H1 (cell line): Measurements from ENCODE around the gene RIN2. TPM values are rescaled to one million over a fixed set of nuclear protein-coding genes. Genes with fewer than 3 reads are reported as not detected.

Experiments
- CTCF ChIA-PET: fragments of 300-600 bp; sonication (Branson Sonifier 250); formaldehyde crosslinking; loops from one replicate; lab custom pipeline; 2021; ENCODE audit not compliant: partially characterized antibody; lab: Charles Lee
- POLR2A ChIA-PET: fragments of 300-600 bp; sonication (Branson Sonifier 250); formaldehyde crosslinking; loops from one replicate; lab custom pipeline; 2021; ENCODE audit warnings: inconsistent platforms; ENCODE audit not compliant: partially characterized antibody; lab: Charles Lee
- DNase-seq, 2 experiments: peaks; one replicate each; pipeline versions ENCODE4 v3.0.0 to v3.0.0-alpha.2; 2010 to 2022; ENCODE audit warnings: low spot score in 2 of 2, low read depth in 1 of 2, mixed read lengths in 1 of 2
- FAIRE-seq: peaks from 2 replicates; lab custom pipeline; 2011; peaks lifted over from hg19 to GRCh38; lab: Jason Lieb, UNC
- H2AFZ ChIP-seq: 2 replicates; pipeline ENCODE4 v1.8.1; 2012; ENCODE audit warnings: low read length, inconsistent platforms
- H2AK5ac ChIP-seq: 2 replicates; pipeline ENCODE4 v1.6.1; 2013; ENCODE audit warnings: low read depth, low read length
- H2BK120ac ChIP-seq: replicated peaks from 2 replicates; pipeline ENCODE3; 2013; ENCODE audit warnings: low read depth, low read length, inconsistent platforms
- H2BK12ac ChIP-seq: 2 replicates; pipeline ENCODE4 v1.6.1; 2013; ENCODE audit warnings: low read depth, low read length
- H2BK15ac ChIP-seq: 2 replicates; pipeline ENCODE4 v1.6.1; 2013; ENCODE audit warnings: low read length
- H2BK20ac ChIP-seq: 2 replicates; pipeline ENCODE4 v1.6.1; 2013; ENCODE audit warnings: low read length
- H2BK5ac ChIP-seq: 2 replicates; pipeline ENCODE4 v1.6.1; 2013; ENCODE audit warnings: low read depth, low read length
- H3K14ac ChIP-seq: 2 replicates; pipeline ENCODE4 v1.6.1; 2013; ENCODE audit warnings: inconsistent platforms; ENCODE audit not compliant: insufficient read length
- H3K18ac ChIP-seq: 2 replicates; pipeline ENCODE4 v1.6.1; 2013; ENCODE audit warnings: low read length; ENCODE audit errors: extremely low read depth
- H3K23ac ChIP-seq: 2 replicates; pipeline ENCODE4 v1.6.1; 2013; ENCODE audit warnings: inconsistent platforms; ENCODE audit not compliant: insufficient read length
- H3K23me2 ChIP-seq: 2 replicates; pipeline ENCODE4 v1.6.1; 2013; ENCODE audit warnings: low read depth, low read length
- H3K27ac ChIP-seq: 2 replicates; pipeline ENCODE4 v1.6.1; 2011; ENCODE audit warnings: low read depth, low read length, inconsistent platforms
- H3K27me3 ChIP-seq, 4 experiments: replicated peaks in 1 of 4; 1 replicate in 1 of 4; 2 replicates in 3 of 4; pipeline versions ENCODE4 v1.6.1 to v1.8.1; 2011 to 2013; ENCODE audit warnings: low read length in 3 of 4, mild to moderate bottlenecking in 3 of 4, inconsistent platforms in 2 of 4, mixed read lengths in 2 of 4, moderate library complexity in 1 of 4; ENCODE audit not compliant: control insufficient read depth in 3 of 4, insufficient read depth in 3 of 4; ENCODE audit errors: extremely low read depth in 1 of 4
- H3K36me3 ChIP-seq, 4 experiments: 2 replicates each; pipeline versions ENCODE4 v1.6.1 to v1.8.1; 2011 to 2013; ENCODE audit warnings: mild to moderate bottlenecking in 4 of 4, low read length in 3 of 4, moderate library complexity in 2 of 4, control low read depth in 1 of 4, inconsistent platforms in 1 of 4; ENCODE audit not compliant: insufficient read depth in 4 of 4, control insufficient read depth in 2 of 4
- H3K4ac ChIP-seq: replicated peaks from 2 replicates; pipeline ENCODE3; 2013; ENCODE audit warnings: low read length, low read depth, mixed read lengths, inconsistent platforms; ENCODE audit not compliant: insufficient read length
- H3K4me1 ChIP-seq, 4 experiments: replicated peaks in 1 of 4; 1 replicate in 1 of 4; 2 replicates in 3 of 4; pipeline versions ENCODE4 v1.6.1 to v1.8.1; 2011 to 2013; ENCODE audit warnings: low read length in 3 of 4, inconsistent platforms in 2 of 4, mixed read lengths in 1 of 4; ENCODE audit not compliant: insufficient read depth in 4 of 4, control insufficient read depth in 3 of 4
- H3K4me2 ChIP-seq, 2 experiments: 2 replicates each; pipeline versions ENCODE4 v1.6.1 to v1.8.1; 2011 to 2013; ENCODE audit warnings: low read depth in 2 of 2, low read length in 2 of 2, control low read depth in 1 of 2, inconsistent platforms in 1 of 2, mild to moderate bottlenecking in 1 of 2; ENCODE audit not compliant: insufficient read depth in 1 of 2
- H3K4me3 ChIP-seq, 4 experiments: fragments of 200-600, 300-600 bp in 1 of 4; sonication (generic), shearing (Covaris generic), sonication (Bioruptor Twin) in 1 of 4; 2 replicates each; pipeline versions ENCODE4 v1.5.1 to v1.8.1; 2011 to 2016; ENCODE audit warnings: low read length in 4 of 4, low read depth in 3 of 4, control low read depth in 2 of 4, inconsistent platforms in 2 of 4, mild to moderate bottlenecking in 2 of 4, mixed read lengths in 1 of 4, moderate library complexity in 1 of 4; ENCODE audit not compliant: insufficient read depth in 2 of 4; ENCODE audit errors: extremely low read depth in 1 of 4
- H3K56ac ChIP-seq: replicated peaks from 2 replicates; pipeline ENCODE3; 2013; ENCODE audit warnings: low read depth, mild to moderate bottlenecking, mixed read lengths, low read length, inconsistent platforms; ENCODE audit not compliant: insufficient read length
- H3K79me1 ChIP-seq: 2 replicates; pipeline ENCODE4 v1.6.1; 2013; ENCODE audit warnings: low read depth, low read length, control low read depth
- H3K79me2 ChIP-seq, 2 experiments: 2 replicates each; pipeline versions ENCODE4 v1.6.1 to v1.8.1; 2012 to 2013; ENCODE audit warnings: low read length in 2 of 2, mild to moderate bottlenecking in 2 of 2, inconsistent platforms in 1 of 2; ENCODE audit not compliant: insufficient read depth in 2 of 2, control insufficient read depth in 1 of 2
- H3K9ac ChIP-seq, 4 experiments: replicated peaks in 1 of 4; 1 replicate in 1 of 4; 2 replicates in 3 of 4; pipeline versions ENCODE4 v1.6.1 to v1.8.1; 2011 to 2013; ENCODE audit warnings: low read depth in 3 of 4, low read length in 3 of 4, control low read depth in 2 of 4, mild to moderate bottlenecking in 2 of 4, moderate library complexity in 2 of 4, inconsistent platforms in 1 of 4; ENCODE audit errors: extremely low read depth in 1 of 4
- H3K9me3 ChIP-seq, 2 experiments: 2 replicates each; pipeline versions ENCODE4 v1.6.1 to v1.8.1; 2012 to 2013; ENCODE audit warnings: mild to moderate bottlenecking in 2 of 2, moderate library complexity in 2 of 2, control low read depth in 1 of 2, inconsistent platforms in 1 of 2, low read depth in 1 of 2, low read length in 1 of 2, mixed read lengths in 1 of 2; ENCODE audit not compliant: insufficient read depth in 2 of 2
- H4K20me1 ChIP-seq, 2 experiments: replicated peaks in 1 of 2; 2 replicates each; pipeline versions ENCODE3 to v1.8.1; 2011 to 2013; ENCODE audit warnings: inconsistent platforms in 2 of 2, low read length in 2 of 2, mild to moderate bottlenecking in 1 of 2; ENCODE audit not compliant: insufficient read depth in 2 of 2, control insufficient read depth in 1 of 2
- H4K5ac ChIP-seq: 2 replicates; pipeline ENCODE4 v1.6.1; 2013; ENCODE audit warnings: low read length, low read depth, mixed read lengths, inconsistent platforms; ENCODE audit not compliant: insufficient read length
- H4K8ac ChIP-seq: 2 replicates; pipeline ENCODE4 v1.8.0; 2013; ENCODE audit warnings: mild to moderate bottlenecking, moderate library complexity, low read length, inconsistent platforms; ENCODE audit not compliant: insufficient read depth; ENCODE audit errors: extremely low read depth
- H4K91ac ChIP-seq: replicated peaks from 2 replicates; pipeline ENCODE3; 2013; ENCODE audit warnings: low read length, mixed read lengths, inconsistent platforms; ENCODE audit not compliant: insufficient read length
- CHD2 ChIP-seq: IDR thresholded peaks from 2 replicates; pipeline ENCODE4 v1.6.1; 2012; ENCODE audit warnings: low read length, improper control_type of control experiment
- HDAC2 ChIP-seq, 2 experiments: fragments of 300-600 bp in 1 of 2; sonication (generic) in 1 of 2; IDR thresholded peaks; 2 replicates each; pipeline ENCODE4 v1.6.1; 2011 to 2012; ENCODE audit warnings: low read depth in 2 of 2, low read length in 2 of 2, mild to moderate bottlenecking in 2 of 2, moderate library complexity in 2 of 2, borderline replicate concordance in 1 of 2, inconsistent platforms in 1 of 2
- RBBP5 ChIP-seq: IDR thresholded peaks from 2 replicates; pipeline ENCODE4 v1.7.1; 2012; ENCODE audit warnings: low read depth, mild to moderate bottlenecking, inconsistent platforms, low read length, moderate library complexity, borderline replicate concordance
- SIN3A ChIP-seq, 2 experiments: IDR thresholded peaks in 1 of 2; conservative IDR thresholded peaks in 1 of 2; 2 replicates each; pipeline ENCODE4 v1.6.1; 2011 to 2012; ENCODE audit warnings: low read length in 2 of 2, improper control_type of control experiment in 1 of 2, low read depth in 1 of 2, mild to moderate bottlenecking in 1 of 2
- SP2 ChIP-seq: IDR thresholded peaks from 2 replicates; pipeline ENCODE4 v1.6.1; 2012; ENCODE audit warnings: mild to moderate bottlenecking, low read length, inconsistent platforms
- TAF1 ChIP-seq: IDR thresholded peaks from 2 replicates; pipeline ENCODE4 v1.6.1; 2011; ENCODE audit warnings: mild to moderate bottlenecking, low read depth, low read length
- WGBS, 2 experiments: shearing (Covaris generic) in 1 of 2; methylation state at CpG; one replicate each; pipeline versions ENCODE4 v1.1.6 to v1.1.7; 2013 to 2015; ENCODE audit warnings: low lambda C conversion rate in 2 of 2, mixed read lengths in 2 of 2, inconsistent platforms in 1 of 2, low coverage in 1 of 2, missing lambda C conversion rate in 1 of 2; ENCODE audit not compliant: insufficient replicate concordance in 2 of 2, insufficient coverage in 1 of 2, insufficient read length in 1 of 2; ENCODE audit errors: extremely low coverage in 1 of 2, missing lambda C conversion rate in 1 of 2; 5-methylcytosine and 5-hydroxymethylcytosine counted together
- polyA plus RNA-seq, 7 experiments: library from polyadenylated mRNA; depleted of rRNA in 3 of 7; stranded (reverse) in 5 of 7; unstranded in 2 of 7; fragments of >200 nt in 5 of 7; fragments of 200-250 nt in 2 of 7; gene quantifications; 1 replicate in 5 of 7; 2 replicates in 1 of 7; 4 replicates in 1 of 7; pipeline versions ENCODE4 v1.2.1 to v1.2.3, GENCODE V29; 2011 to 2013; ENCODE audit warnings: missing spikeins in 2 of 7, mixed read lengths in 2 of 7
- total RNA-seq: library from RNA; stranded (reverse); fragmentation: NEBNext Ultra II Directional; extraction: Animal tissue kit (Norgen Biotek cat#: 25700); gene quantifications from 2 replicates; pipeline ENCODE4 v1.2.1, GENCODE V29; 2021

The RIN2 gene
- total and polyA plus RNA-seq, 2 of the 8 experiments (the other 6 are each of a cell fraction or from before 2014, with no cell fraction given): 0.20 to 1.3 TPM

- H3K56ac ChIP-seq: no peak overlapping the region
- 90% methylated on average over 5 of the region's 5 CpGs; no CpG with 5 or more reads in 1 of the 2 experiments for WGBS, 2 experiments
Observed at GRCh38 chr20:19779634-19780033, 21.6 kb downstream of the RIN2 start.

More at GRCh38 chr20:19779634-19780033, 21.6 kb downstream of the RIN2 start:
- CTCF ChIA-PET: interaction anchor here (0.7 to 3.0 kb wide), 7 partner anchors 9 to 1633 kb away, joined by 3 to 9 read pairs (median 3); no protein-coding TSS in a partner anchor
- Histone ChIP-seq H3K79me2 (no peaks in the 10 kb centered on the region), H4K91ac (no peak overlapping the region), H2BK120ac (no peak overlapping the region), H2BK12ac (no peak overlapping the region), H3K36me3 (no peaks in the 10 kb centered on the region), H3K18ac (no peak overlapping the region), H3K27ac (no peak overlapping the region), H3K27me3 (no peaks in the 10 kb centered on the region), H3K23ac (no peak overlapping the region), H3K9me3 (no peaks in the 10 kb centered on the region), H3K4ac (no peak overlapping the region), H3K4me3 (no peak overlapping the region), H3K14ac (no peak overlapping the region), H3K9ac (no peak overlapping the region), H2AFZ (no peak overlapping the region), H4K20me1 (no peaks in the 10 kb centered on the region), H3K23me2 (no peaks in the 10 kb centered on the region; the same call in 1 of the 2 replicates), H2AK5ac (no peak overlapping the region), H2BK20ac (no peak overlapping the region), H3K4me2 (no peak overlapping the region), H3K79me1 (no peaks in the 10 kb centered on the region), H2BK15ac (no peak overlapping the region), H2BK5ac (no peak overlapping the region), H4K5ac (no peak overlapping the region), H4K8ac (no peak overlapping the region), H3K4me1 (peaks cover 0 to 9% (median 0%) of the 10 kb centered on the region in 4 experiments; a peak in 3 of 7 replicates)
- TF ChIP-seq HDAC2 (IDR thresholded peaks at IDR 0.05; ENCODE audit: borderline replicate concordance in 1 of 2, low read depth in 2 of 2, low read length in 2 of 2): no peak
- no peak for TF ChIP-seq TAF1
- no peak for TF ChIP-seq CHD2
- no peak for TF ChIP-seq RBBP5
- TF ChIP-seq SIN3A (conservative IDR thresholded peaks at IDR 0.05 in 1 of 2, IDR thresholded peaks at IDR 0.05 in 1 of 2; ENCODE audit: low read depth in 1 of 2, low read length in 2 of 2): no peak
- TF ChIP-seq SP2: no peak
- POLR2A ChIA-PET: interaction anchor here (1.2 to 1.4 kb wide), 2 partner anchors 9 to 35 kb away, joined by 3 to 5 read pairs; no protein-coding TSS in a partner anchor
- no peak for DNase-seq
- no peak for FAIRE-seq
